Activated CD8-positive, alpha-beta memory T cell treated with anti-CD3 and anti-CD28 coated beads for 36 hours (primary cell): Measurements from ENCODE around the gene SSU72. TPM values are rescaled to one million over a fixed set of nuclear protein-coding genes. Genes with fewer than 3 reads are reported as not detected.
"Not testable (repeated sequence)": the region's sequence is repeated elsewhere in the genome, so short reads cannot be mapped to it uniquely, and the experiment has no call there.

Experiments used
- CTCF ChIA-PET: fragments of 350-600 bp; sonication (Branson Sonifier 250); formaldehyde crosslinking; loops from one replicate; lab custom pipeline; 2021; ENCODE audit warnings: antibody characterized with exemption; lab: Charles Lee
- POLR2A ChIA-PET: fragments of 350-600 bp; sonication (Branson Sonifier 250); formaldehyde crosslinking; loops from one replicate; lab custom pipeline; 2021; ENCODE audit warnings: antibody characterized with exemption; lab: Charles Lee
- total RNA-seq, 2 experiments: library from RNA; stranded (reverse); gene quantifications; one replicate each; pipeline ENCODE4 v1.2.3, GENCODE V29; 2021

The SSU72 gene
- total RNA-seq, 2 experiments from 2014 or later: 121 to 126 TPM

GRCh38 chr1:1495461-1495975 lies 79.1 kb downstream of the SSU72 start:
- CTCF ChIA-PET: not testable (repeated sequence)

GRCh38 chr1:1494311-1494710 lies 80.4 kb downstream of the SSU72 start:
- POLR2A ChIA-PET, CTCF ChIA-PET: not testable (repeated sequence)

More at GRCh38 chr1:1495461-1495975, 79.1 kb downstream of the SSU72 start:
- POLR2A ChIA-PET: not testable (repeated sequence)

Other genes with a start within 250 kb of the SSU72 start
- under 1 TPM; 0.17 to 0.27 TPM for gene TAS1R3, start 243.6 kb downstream of the SSU72 start, total RNA-seq
- gene DVL1, start 225.4 kb downstream of the SSU72 start, total RNA-seq: 10 to 100 TPM; 43.8 to 45.2 TPM
- gene MXRA8, start 216.3 kb downstream of the SSU72 start, total RNA-seq: under 1 TPM; 0.29 to 0.55 TPM
- gene AURKAIP1, start 199.7 kb downstream of the SSU72 start, total RNA-seq: 100 to 1,000 TPM; 164 to 167 TPM
- gene CCNL2, start 175.5 kb downstream of the SSU72 start, total RNA-seq: 100 to 1,000 TPM; 110 to 112 TPM
- 100 to 1,000 TPM; 191 to 196 TPM for gene MRPL20, start 167.6 kb downstream of the SSU72 start, total RNA-seq
- gene ANKRD65, start 153.6 kb downstream of the SSU72 start, total RNA-seq: not detected
- 1 to 10 TPM in 1 of 2 experiments, under 1 TPM in 1; 0.89 to 1.2 TPM for gene VWA1, start 139.2 kb downstream of the SSU72 start, total RNA-seq
- 1 to 10 TPM; 1.0 to 1.3 TPM for gene ATAD3C, start 125.2 kb downstream of the SSU72 start, total RNA-seq
- 10 to 100 TPM; 82.9 to 93.1 TPM for gene ATAD3B, start 103.1 kb downstream of the SSU72 start, total RNA-seq
- 10 to 100 TPM; 92.8 to 97.5 TPM for gene ATAD3A, start 62.7 kb downstream of the SSU72 start, total RNA-seq
- under 1 TPM in 1 of 2 experiments, not detected in 1; 0.48 TPM for gene TMEM240, start 34.2 kb downstream of the SSU72 start, total RNA-seq
- 1 to 10 TPM; 3.0 to 3.2 TPM for gene FNDC10, start 25.3 kb upstream of the SSU72 start, total RNA-seq
- 10 to 100 TPM; 40.5 to 41.3 TPM for gene MIB2, start 40.6 kb upstream of the SSU72 start, total RNA-seq
- gene MMP23B, start 57.3 kb upstream of the SSU72 start, total RNA-seq: 1 to 10 TPM; 2.1 to 2.7 TPM
- gene CDK11B, start 84.1 kb upstream of the SSU72 start, total RNA-seq: 10 to 100 TPM; 41.1 to 44.3 TPM
- 10 to 100 TPM; 23.5 to 24.5 TPM for gene SLC35E2B, start 117.9 kb upstream of the SSU72 start, total RNA-seq
- gene CDK11A, start 149.5 kb upstream of the SSU72 start, total RNA-seq: 10 to 100 TPM; 62.4 to 64.7 TPM
- 10 to 100 TPM; 82.6 to 84.5 TPM for gene NADK, start 203.6 kb upstream of the SSU72 start, total RNA-seq